PC-9 (cell line): Measurements from ENCODE around the gene CDX1.

Source experiments
- EZH2 ChIP-seq: fragments of 200-600 bp; sonication (generic); IDR thresholded peaks from 2 replicates; pipeline ENCODE4 v1.8.0; 2017; ENCODE audit warnings: antibody characterized with exemption, low read depth
- TF ChIP-seq, protein P1 (sequence below): fragments of 200-600 bp; sonication (generic); conservative IDR thresholded peaks from 2 replicates; pipeline ENCODE4 v1.6.1; 2017; ENCODE audit warnings: mixed run types, antibody characterized with exemption, mild to moderate bottlenecking, moderate library complexity

DNA sequence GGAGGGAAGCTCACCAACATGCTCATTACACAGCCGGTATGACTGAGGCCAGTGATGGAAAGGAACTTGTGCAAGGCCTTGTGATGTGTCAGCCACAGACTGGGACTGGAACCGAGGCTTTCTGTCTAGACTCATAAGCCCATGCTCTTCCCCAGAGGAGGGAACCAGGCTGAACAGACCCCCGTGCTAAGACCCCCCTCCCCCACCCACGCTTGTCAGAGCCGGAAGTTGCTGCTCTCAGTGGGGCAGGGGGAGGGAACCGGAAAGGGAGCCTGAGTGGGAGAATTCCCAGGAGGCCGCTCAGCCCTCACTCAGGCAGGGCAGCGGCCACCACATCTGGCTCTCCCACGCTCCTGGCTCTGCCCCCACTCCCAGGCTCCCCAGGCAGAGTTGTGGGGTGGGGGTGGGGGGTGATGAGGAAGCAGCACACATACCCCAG lies 6.8 kb upstream of the CDX1 start:
- TF ChIP-seq, protein P1, sequence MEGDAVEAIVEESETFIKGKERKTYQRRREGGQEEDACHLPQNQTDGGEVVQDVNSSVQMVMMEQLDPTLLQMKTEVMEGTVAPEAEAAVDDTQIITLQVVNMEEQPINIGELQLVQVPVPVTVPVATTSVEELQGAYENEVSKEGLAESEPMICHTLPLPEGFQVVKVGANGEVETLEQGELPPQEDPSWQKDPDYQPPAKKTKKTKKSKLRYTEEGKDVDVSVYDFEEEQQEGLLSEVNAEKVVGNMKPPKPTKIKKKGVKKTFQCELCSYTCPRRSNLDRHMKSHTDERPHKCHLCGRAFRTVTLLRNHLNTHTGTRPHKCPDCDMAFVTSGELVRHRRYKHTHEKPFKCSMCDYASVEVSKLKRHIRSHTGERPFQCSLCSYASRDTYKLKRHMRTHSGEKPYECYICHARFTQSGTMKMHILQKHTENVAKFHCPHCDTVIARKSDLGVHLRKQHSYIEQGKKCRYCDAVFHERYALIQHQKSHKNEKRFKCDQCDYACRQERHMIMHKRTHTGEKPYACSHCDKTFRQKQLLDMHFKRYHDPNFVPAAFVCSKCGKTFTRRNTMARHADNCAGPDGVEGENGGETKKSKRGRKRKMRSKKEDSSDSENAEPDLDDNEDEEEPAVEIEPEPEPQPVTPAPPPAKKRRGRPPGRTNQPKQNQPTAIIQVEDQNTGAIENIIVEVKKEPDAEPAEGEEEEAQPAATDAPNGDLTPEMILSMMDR = no peak
- TF ChIP-seq EZH2 = no peak
